Stimulated activated CD4-positive, alpha-beta T cell treated with anti-CD3 and anti-CD28 coated beads, TNF-alpha, amount 100 ng/mL, for 48 hours (primary cell): Measurements from ENCODE around the gene UPF2.
"Not testable (repeated sequence)": the region's sequence is repeated elsewhere in the genome, so short reads cannot be mapped to it uniquely, and the experiment has no call there.

Source experiments
- DNase-seq, 3 donors: peaks; one replicate each; pipeline ENCODE4 v3.0.0-alpha.2; 2020; ENCODE audit warnings: low read depth in 3 of 3

Gene UPF2

GRCh38 chr10:12042797-12043651, at the start of gene UPF2:
Gene UPF2, minus strand, starts transcription at chr10:12042809. Its CDS starts 7,386 bp downstream, at chr10:12035423.
- DNase-seq, result peak; percentile 97 to 99 (median 98)

DNA sequence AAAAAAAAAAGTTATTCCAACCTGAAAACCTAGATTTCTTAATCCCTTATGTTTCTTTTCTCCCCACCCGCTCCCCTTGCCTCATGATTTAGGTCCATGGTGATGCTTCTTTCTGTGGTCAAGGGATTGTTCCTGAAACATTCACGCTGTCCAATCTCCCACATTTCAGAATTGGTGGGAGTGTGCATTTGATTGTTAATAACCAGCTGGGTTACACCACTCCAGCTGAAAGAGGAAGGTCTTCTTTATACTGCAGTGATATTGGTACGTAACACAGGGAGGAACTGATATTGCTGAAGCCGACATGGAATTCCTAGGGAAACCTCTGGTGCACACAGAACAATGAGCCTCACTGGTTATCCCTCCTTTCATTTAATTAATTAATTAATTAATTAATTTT, 48.8 kb upstream of the UPF2 start:
- no peak for DNase-seq

- DNase-seq, result no peak
Observed at GRCh38 chr10:12088919-12089318, 46.3 kb upstream of the UPF2 start.

DNA sequence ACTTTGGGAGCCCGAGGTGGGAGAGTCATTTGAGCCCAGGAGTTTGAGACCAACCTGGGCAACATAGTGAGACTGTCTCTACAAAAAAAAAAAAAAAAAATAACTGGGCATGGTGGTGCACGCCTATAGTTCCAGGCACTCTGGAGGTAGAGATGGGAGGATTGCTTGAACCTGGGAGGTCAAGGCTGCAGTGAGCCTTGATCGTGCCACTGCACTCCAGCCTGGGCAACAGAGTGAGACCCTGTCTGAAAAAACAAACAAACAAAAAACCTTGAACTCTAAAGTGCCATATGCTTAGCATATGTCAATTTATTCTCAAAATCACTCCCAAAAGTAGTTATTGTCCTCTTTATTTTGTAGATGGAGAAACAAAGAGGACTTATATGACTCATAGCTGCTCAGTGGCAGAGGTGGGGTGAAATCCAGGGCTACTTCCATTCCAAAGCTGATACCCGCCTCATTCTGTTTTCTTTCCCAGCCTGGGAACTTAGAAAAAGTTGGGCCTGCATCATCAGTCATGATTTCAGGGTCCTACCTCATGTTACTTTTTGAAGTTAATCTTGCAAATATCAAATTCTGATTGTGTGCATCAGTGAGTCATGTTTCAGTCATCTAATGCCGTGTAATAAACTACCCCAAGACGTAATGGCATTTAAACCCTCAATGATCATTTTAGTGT, 39.4 kb upstream of the UPF2 start:
- DNase-seq, result no peak

- no peak for DNase-seq
Observed at GRCh38 chr10:12081470-12081869, 38.9 kb upstream of the UPF2 start.

- DNase-seq, result no peak
Observed at GRCh38 chr10:12077580-12078180, 35.1 kb upstream of the UPF2 start.

GRCh38 chr10:12073526-12073925, 30.9 kb upstream of the UPF2 start:
- DNase-seq, result no peak

GRCh38 chr10:12071441-12071840, 28.8 kb upstream of the UPF2 start:
- not testable (repeated sequence) for DNase-seq

GRCh38 chr10:12068449-12069269, 26.1 kb upstream of the UPF2 start, which contains the start of gene DHTKD1:
Gene DHTKD1, plus strand, starts transcription at chr10:12068954. Its CDS starts 80 bp downstream, at chr10:12069034.
- DNase-seq, result peak; percentile 98 to 99 (median 99)

DNA sequence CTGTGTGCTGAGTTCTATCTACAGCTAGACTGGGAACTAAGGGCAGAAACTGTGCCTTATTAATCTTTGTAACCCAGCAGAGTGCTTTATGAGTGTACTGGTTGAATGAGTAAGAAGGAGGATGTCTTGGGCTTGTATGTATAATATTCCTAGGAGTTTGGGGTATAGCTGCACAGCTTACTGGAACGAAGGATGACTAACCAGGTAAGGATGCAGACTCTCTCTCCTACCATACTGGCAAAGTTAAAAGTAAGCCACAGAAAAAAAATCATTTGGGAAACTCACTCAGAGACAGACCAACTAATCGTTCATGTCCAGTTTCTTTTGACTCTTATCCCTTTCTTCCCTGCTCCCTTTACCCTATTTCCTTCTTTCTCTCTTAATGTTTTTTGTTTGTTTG, 24.7 kb upstream of the UPF2 start:
- no peak for DNase-seq

DNA sequence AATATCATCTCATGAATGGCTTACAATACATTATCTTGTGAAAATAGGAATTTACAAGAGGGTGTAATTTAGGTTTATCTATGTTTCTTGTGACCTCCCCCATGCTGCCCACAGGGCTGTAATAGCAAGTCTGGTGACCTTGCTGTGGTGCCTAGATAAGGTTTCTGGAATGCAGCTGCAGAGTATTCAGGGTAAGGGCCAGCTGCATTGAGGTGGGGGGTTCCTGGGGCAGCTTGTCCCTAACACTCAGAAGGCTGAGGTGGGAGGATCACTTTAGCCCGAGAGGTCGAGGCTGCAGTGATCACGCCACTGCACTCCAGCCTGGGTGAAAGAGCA, 20.8 kb upstream of the UPF2 start:
- DNase-seq, result no peak

- DNase-seq, result no peak
Observed at GRCh38 chr10:12062754-12063482, 20.3 kb upstream of the UPF2 start.

DNA sequence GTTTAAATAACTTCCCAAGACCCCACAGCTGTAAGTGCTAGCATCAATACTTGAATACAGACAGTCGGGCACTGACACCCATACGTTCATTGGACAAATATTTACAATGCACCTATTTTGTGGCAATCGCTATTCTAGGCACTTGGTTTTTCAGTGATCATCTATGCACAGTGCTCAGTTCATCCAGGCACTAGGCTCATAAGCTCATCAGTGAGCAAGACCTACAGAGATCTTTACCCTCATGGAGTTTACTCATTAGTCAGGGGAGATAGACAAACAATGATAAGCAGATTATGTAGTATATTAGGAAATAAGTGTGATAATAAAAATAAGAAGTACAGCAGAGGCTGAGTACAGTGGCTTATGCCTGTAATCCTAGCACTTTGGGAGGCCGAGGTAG, 18.5 kb upstream of the UPF2 start:
- DNase-seq, result no peak

DNA sequence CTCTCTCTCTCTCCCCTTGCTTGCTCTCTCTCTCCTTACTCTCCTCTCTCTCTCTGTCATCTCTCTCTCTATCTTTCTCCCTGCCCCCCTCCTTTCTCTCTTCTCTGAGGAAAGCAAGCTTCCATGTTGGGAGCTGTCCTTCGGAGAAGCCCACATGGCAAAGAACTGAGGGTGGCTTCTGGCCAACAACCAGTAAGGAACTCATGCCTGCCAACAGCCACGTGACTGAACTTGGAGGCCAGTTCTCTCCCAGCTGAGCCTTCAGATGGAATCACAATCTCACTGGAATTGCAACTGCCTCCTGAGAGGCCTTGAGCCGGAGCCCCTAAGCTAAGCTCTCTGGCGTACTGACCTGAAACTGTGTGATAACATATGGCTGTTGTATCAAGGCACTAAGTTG, 14.1 kb upstream of the UPF2 start:
- DNase-seq, result no peak

GRCh38 chr10:12055732-12056131, 13.1 kb upstream of the UPF2 start:
- no peak for DNase-seq

DNA sequence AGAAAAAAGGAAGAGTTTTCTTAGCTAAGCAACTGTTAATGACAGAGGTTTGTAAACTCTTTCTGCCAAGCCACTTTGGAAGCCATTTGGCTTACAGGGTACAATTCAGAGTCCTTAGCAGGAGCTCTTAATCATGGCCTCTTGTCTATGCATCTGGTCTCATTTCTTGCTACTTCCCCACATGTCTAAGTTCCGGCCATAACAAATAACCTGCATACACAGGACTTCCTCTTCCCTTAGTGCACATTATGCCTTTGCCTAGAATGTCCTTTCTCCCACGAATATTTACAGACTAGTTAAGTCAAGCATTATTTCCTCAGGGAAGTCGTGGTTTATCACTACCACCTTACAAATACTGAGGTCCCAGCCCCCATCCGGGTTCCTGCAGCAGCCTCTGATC, 8.6 kb upstream of the UPF2 start:
- DNase-seq, result no peak

DNA sequence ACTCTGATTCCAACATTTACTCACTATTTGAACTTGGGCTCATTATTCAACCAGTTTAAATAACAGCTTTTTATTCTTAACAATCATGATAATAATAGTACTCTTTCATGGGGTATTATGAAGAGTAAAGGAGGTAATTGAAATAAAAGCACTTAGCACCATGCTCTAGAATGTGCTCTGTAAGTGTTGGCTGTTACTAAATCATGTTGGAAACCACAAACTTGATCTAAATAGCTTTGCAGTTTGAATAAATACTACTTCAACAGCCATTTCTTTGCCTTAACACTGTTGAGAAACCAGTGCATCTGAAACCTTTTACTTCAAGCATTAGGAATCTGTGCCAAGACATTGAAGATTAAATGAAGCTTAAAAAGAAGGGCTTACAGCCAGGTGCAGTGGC, 7.9 kb upstream of the UPF2 start:
- no peak for DNase-seq

DNA sequence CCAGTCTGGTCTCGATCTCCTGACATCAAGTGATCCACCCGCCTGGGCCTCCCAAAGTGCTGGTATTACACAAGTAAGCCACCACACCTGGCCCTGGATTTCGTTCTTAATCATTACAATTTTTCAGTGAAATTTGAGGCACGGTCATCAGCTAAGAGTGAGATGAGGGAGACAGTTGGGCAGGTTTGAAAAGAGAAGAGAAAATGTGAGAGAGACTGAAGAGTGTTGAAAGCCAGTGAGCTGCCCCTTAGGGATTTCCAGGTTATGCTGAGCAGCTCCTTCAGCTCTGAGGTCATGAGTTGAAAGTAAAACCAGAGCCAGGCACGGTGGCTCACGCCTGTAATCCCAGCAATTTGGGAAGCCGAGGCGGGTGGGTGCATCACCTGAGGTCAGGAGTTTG, 5.9 kb upstream of the UPF2 start:
- DNase-seq, result no peak

DNA sequence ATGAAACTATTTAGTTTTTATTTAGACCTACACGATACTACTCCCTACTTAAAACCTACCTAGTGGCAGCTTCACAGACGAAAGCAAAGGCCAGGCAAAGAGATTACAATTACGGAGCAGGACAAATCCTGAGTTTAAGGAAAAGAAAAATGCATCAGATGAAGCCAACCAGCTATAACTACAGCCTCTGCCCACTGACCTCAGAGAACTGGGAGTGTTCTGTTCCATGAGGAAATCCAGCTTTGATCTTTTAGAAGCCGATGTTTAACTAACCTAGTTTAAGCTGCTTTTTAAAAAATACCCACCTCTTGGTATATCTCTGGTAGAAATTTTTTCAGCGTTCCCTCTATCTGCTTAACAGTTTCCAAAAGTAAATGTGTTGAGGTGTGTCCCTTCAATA, 3.0 kb upstream of the UPF2 start:
- DNase-seq, result no peak

- peak in 1 of 3 donors; percentile 40 for DNase-seq
Observed at GRCh38 chr10:12042409-12042796, 206 bp downstream of the UPF2 start.

DNA sequence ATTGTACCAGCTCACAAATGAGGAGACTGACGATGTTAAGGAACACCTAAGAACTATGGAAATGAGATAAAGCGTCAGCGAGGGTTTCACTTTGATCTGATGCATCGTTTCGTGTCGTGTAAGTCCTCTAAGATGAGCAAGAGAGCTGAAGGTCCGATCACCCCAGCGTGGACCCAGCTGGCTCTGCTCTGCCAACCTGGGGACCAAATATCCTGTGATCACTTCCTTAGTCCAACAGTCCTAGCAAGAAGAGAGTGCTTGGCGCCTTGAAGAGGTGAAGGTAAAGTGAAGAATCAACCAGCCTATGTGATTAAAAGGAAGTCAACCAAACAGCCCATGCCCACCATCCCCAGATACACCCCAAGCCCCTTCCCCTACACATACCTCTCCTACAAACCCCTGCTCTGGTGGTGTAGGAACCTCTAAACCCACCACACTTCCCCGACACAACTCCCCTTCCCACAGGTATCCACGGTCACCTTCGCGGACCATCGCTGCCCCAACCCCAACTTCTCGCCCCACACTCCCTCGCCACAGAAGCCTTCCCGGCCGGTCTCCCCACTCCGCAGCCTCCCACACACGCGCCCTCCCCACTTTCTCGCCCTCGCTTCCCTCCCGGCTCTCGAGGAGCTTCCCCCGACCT, 722 bp downstream of the UPF2 start:
- DNase-seq, result peak; percentile 12 to 40 (median 15)
